Measurements from ENCODE around the gene RGS14.
"Not testable (repeated sequence)": the region's sequence is repeated elsewhere in the genome, so short reads cannot be mapped to it uniquely, and the experiment has no call there.

The RGS14 gene

GRCh38 chr5:177360740-177361139, 3.0 kb downstream of the RGS14 start:
- peak overlapping the region; percentile 84 for H3K27ac Mint-ChIP-seq
- intact Hi-C loops (cut with micrococcal nuclease); H3K9me3 Mint-ChIP-seq; H3K27me3 Mint-ChIP-seq: not testable (repeated sequence)
- peaks cover 91% of the 10 kb centered on the region for H3K4me1 Mint-ChIP-seq (ENCODE audit: low read depth)
- H3K4me3 Mint-ChIP-seq: peak overlapping the region; percentile 49
- peaks cover 56% of the 10 kb centered on the region for H3K36me3 Mint-ChIP-seq (ENCODE audit: low read depth)

GRCh38 chr5:177361418-177362291, 3.9 kb downstream of the RGS14 start:
- peak overlapping the region; percentile 75 for H3K4me3 Mint-ChIP-seq
- peaks cover 91% of the 10 kb centered on the region for H3K4me1 Mint-ChIP-seq (ENCODE audit: low read depth)
- no peaks in the 10 kb centered on the region for H3K27me3 Mint-ChIP-seq
- peaks cover 65% of the 10 kb centered on the region for H3K36me3 Mint-ChIP-seq (ENCODE audit: low read depth)
- H3K27ac Mint-ChIP-seq: peak overlapping the region; percentile 84
- H3K9me3 Mint-ChIP-seq: no peaks in the 10 kb centered on the region
- intact Hi-C loops (cut with micrococcal nuclease): no loop called here

DNA sequence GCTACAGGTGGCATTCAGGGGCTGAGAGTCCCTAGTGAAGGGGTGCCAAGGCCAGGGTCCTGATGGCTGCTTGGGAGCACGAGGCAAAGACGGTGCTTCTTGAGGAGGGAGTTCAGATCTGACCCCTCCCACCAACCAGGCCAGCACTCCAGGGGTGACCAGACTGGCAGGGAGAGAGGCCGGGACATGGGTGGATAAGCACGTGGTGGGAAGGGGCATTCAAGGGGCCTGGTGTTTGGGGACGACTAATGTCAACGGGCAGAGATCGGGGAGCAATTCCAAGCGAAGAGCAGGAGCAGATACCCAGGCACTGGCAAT, 4.5 kb downstream of the RGS14 start:
- Mint-ChIP-seq H3K36me3 (ENCODE audit: low read depth) (peaks cover 71% of the 10 kb centered on the region), H3K27me3 (no peaks in the 10 kb centered on the region), H3K4me3 (peak overlapping the region; percentile 75), H3K4me1 (ENCODE audit: low read depth) (peaks cover 89% of the 10 kb centered on the region), H3K9me3 (no peaks in the 10 kb centered on the region), H3K27ac (peak overlapping the region; percentile 84)
- intact Hi-C loops (cut with micrococcal nuclease): no loop called here

GRCh38 chr5:177362610-177363507, 5.1 kb downstream of the RGS14 start:
- no peaks in the 10 kb centered on the region for H3K27me3 Mint-ChIP-seq
- intact Hi-C loops (cut with micrococcal nuclease): no loop called here
- peak overlapping the region; percentile 75 for H3K4me3 Mint-ChIP-seq

DNA sequence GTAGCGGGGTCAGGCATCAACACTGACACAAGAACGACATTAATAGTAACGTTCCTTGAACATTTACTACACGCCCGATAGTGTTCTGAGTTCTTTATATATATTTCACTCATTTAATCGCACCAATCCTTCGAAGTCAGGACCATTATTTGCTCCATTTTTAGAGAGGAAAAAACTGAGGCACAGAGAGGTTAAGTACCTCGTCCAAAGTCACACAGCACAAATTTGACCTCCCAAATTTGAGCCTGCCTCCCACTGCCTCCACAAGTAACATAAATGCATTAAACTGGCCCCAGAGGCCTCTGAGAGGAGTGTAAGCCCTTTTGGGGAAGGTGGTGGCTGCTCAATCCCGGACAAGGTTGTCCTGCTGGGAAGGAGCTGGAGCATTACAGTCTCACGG, 5.8 kb downstream of the RGS14 start:
- intact Hi-C loops (cut with micrococcal nuclease): no loop called here
- Mint-ChIP-seq H3K27me3 (no peaks in the 10 kb centered on the region), H3K4me1 (ENCODE audit: low read depth) (peaks cover 87% of the 10 kb centered on the region), H3K27ac (peak overlapping the region; percentile 84), H3K4me3 (peak overlapping the region; percentile 75), H3K36me3 (ENCODE audit: low read depth) (peaks cover 75% of the 10 kb centered on the region), H3K9me3 (no peaks in the 10 kb centered on the region)

More at GRCh38 chr5:177362610-177363507, 5.1 kb downstream of the RGS14 start:
- H3K36me3 Mint-ChIP-seq (ENCODE audit: low read depth): peaks cover 75% of the 10 kb centered on the region
- H3K27ac Mint-ChIP-seq: peak overlapping the region; percentile 84
- H3K4me1 Mint-ChIP-seq (ENCODE audit: low read depth): peaks cover 84% of the 10 kb centered on the region
- no peaks in the 10 kb centered on the region for H3K9me3 Mint-ChIP-seq

GRCh38 chr5:177364159-177364962, 6.6 kb downstream of the RGS14 start:
- H3K36me3 Mint-ChIP-seq (ENCODE audit: low read depth): peaks cover 75% of the 10 kb centered on the region

GRCh38 chr5:177365845-177366527, 8.3 kb downstream of the RGS14 start:
- Mint-ChIP-seq H3K4me1 (ENCODE audit: low read depth) (peaks cover 82% of the 10 kb centered on the region), H3K9me3 (no peaks in the 10 kb centered on the region), H3K36me3 (ENCODE audit: low read depth) (peaks cover 82% of the 10 kb centered on the region), H3K27me3 (no peaks in the 10 kb centered on the region), H3K27ac (peak overlapping the region; percentile 25), H3K4me3 (no peak overlapping the region)
- intact Hi-C loops (cut with micrococcal nuclease): no loop called here

More at GRCh38 chr5:177364159-177364962, 6.6 kb downstream of the RGS14 start:
- peak overlapping the region; percentile 35 for H3K27ac Mint-ChIP-seq
- intact Hi-C loops (cut with micrococcal nuclease): no loop called here
- H3K4me1 Mint-ChIP-seq (ENCODE audit: low read depth): peaks cover 87% of the 10 kb centered on the region
- no peaks in the 10 kb centered on the region for H3K9me3 Mint-ChIP-seq
- H3K27me3 Mint-ChIP-seq: no peaks in the 10 kb centered on the region
- H3K4me3 Mint-ChIP-seq: no peak overlapping the region

GRCh38 chr5:177366528-177367322, 9.0 kb downstream of the RGS14 start:
- Mint-ChIP-seq H3K9me3 (no peaks in the 10 kb centered on the region), H3K36me3 (ENCODE audit: low read depth) (peaks cover 89% of the 10 kb centered on the region), H3K27ac (peak overlapping the region; percentile 25), H3K27me3 (no peaks in the 10 kb centered on the region), H3K4me3 (no peak overlapping the region), H3K4me1 (ENCODE audit: low read depth) (peaks cover 82% of the 10 kb centered on the region)
- intact Hi-C loops (cut with micrococcal nuclease): no loop called here

DNA sequence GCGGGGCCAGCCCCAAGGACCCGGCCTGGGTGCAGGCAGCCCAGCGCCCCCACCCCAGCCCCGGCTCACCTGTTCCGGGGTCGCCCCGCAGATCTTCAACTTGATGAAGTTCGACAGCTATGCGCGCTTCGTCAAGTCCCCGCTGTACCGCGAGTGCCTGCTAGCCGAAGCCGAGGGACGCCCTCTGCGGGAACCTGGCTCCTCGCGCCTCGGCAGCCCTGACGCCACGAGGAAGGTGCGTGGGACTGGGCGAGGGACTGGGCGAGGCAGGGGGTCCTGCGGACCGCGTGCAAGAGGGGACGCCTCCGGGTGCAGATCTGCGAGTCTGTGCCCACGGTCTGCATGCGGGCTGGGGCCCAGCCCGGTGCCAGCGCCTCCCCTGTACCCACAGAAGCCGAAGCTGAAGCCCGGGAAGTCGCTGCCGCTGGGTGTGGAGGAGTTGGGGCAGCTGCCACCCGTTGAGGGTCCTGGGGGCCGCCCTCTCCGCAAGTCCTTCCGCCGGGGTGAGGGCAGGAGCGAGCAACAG, 9.7 kb downstream of the RGS14 start:
- peaks cover 82% of the 10 kb centered on the region for H3K4me1 Mint-ChIP-seq (ENCODE audit: low read depth)
- H3K4me3 Mint-ChIP-seq: no peak overlapping the region
- no peaks in the 10 kb centered on the region for H3K27me3 Mint-ChIP-seq
- no peaks in the 10 kb centered on the region for H3K9me3 Mint-ChIP-seq
- intact Hi-C loops (cut with micrococcal nuclease): no loop called here
- peaks cover 89% of the 10 kb centered on the region for H3K36me3 Mint-ChIP-seq (ENCODE audit: low read depth)
- H3K27ac Mint-ChIP-seq: no peak overlapping the region

DNA sequence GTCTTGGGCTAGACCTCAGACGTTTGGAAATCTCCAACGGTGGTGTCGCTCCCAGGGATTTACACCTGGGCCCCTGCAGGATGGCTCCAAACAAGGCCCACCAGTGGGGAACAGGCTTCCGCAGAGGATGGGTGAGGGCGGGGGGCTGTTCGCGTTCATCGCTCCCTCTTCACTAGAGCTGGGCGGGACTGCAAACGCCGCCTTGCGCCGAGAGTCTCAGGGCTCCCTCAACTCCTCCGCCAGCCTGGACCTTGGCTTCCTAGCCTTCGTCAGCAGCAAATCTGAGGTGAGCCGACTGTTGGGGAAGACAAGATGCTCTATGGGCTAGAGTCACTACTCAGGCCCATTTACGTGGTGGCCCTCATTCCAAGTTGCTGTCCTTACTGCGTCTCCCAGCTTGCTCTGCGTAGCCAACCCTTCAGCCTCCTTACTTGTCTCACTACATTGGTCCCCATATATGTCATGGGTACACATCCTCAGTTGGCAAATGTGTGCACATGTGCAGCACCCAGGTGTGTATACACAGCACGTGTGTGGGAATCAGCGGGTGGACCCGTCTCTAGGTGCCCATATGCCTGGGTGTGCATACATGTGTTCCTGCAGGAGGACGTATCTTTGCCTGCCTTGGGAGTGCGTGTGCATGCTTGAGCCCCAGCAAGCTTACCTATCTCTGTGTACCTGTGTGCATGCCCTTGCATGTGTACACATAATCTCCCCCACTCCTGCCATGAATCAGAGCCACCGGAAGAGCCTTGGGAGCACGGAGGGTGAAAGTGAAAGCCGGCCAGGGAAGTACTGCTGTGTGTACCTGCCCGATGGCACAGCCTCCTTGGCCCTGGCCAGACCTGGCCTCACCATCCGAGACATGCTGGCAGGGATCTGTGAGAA, 10.5 kb downstream of the RGS14 start:
- no peaks in the 10 kb centered on the region for H3K9me3 Mint-ChIP-seq
- no peak overlapping the region for H3K4me3 Mint-ChIP-seq
- H3K27me3 Mint-ChIP-seq: no peaks in the 10 kb centered on the region
- peaks cover 90% of the 10 kb centered on the region for H3K36me3 Mint-ChIP-seq (ENCODE audit: low read depth)
- H3K27ac Mint-ChIP-seq: peak overlapping the region; percentile 16
- intact Hi-C loops (cut with micrococcal nuclease): no loop called here
- peaks cover 75% of the 10 kb centered on the region for H3K4me1 Mint-ChIP-seq (ENCODE audit: low read depth)

DNA sequence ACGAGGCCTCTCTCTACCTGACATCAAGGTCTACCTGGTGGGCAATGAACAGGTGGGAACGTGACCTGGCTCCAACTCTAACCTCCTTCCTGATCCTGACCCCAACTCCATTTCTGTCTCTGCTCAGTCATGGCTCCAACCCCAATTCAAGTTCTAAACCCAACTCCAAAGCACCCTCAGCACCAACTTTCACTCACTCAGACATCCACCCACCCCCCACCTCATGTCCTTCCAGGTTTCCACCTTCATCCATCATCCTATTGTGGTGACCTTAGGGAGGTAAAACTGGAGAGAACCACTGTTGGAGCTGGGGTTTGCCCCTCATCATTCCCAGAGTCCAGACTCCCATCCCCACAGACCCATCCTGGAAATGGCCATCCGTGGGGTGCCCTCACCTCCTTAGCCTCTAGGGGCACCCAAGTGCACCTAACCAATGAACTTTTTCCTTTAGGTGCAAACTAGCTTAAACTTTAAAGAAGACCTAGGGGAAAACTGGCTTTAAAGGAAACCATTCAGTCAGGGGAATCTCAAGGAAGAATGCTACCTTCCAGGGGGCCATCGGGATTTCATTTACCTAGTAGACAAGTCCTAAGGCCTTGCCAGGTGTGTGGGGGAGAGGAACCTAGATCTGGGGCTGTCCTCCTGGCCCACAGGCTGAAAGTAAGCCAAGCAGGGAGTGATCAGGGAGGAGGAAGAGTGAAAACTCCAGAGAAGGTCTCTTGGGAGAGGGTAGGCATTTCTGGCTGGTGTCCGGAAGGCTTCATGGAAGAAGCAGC, 11.3 kb downstream of the RGS14 start:
- Mint-ChIP-seq H3K27me3 (no peaks in the 10 kb centered on the region), H3K4me3 (no peak overlapping the region), H3K9me3 (no peaks in the 10 kb centered on the region), H3K27ac (peak overlapping the region; percentile 16), H3K4me1 (ENCODE audit: low read depth) (peaks cover 68% of the 10 kb centered on the region), H3K36me3 (ENCODE audit: low read depth) (peaks cover 99% of the 10 kb centered on the region)
- intact Hi-C loops (cut with micrococcal nuclease): no loop called here

Measured in dendritic cell treated with granulocyte-macrophage colony-stimulating factor and Interleukin-4, amounts not matched to agents 40 ng/mL and 50 ng/mL, for 4 days (primary cell).